GM18873 (cell line): ENCODE results near the gene SSR1.

Experiments
- ATAC-seq: cut with Tn5 transposase; IDR thresholded peaks from one replicate; pipeline ENCODE4 v1.9.1; 2021; ENCODE audit warnings: mild to moderate bottlenecking, moderate library complexity, moderate number of reproducible peaks; ENCODE audit not compliant: unreplicated experiment, low FRiP score

The SSR1 gene

GRCh38 chr6:7219310-7219709 lies 93.7 kb downstream of the SSR1 start:
- no peak for ATAC-seq

DNA sequence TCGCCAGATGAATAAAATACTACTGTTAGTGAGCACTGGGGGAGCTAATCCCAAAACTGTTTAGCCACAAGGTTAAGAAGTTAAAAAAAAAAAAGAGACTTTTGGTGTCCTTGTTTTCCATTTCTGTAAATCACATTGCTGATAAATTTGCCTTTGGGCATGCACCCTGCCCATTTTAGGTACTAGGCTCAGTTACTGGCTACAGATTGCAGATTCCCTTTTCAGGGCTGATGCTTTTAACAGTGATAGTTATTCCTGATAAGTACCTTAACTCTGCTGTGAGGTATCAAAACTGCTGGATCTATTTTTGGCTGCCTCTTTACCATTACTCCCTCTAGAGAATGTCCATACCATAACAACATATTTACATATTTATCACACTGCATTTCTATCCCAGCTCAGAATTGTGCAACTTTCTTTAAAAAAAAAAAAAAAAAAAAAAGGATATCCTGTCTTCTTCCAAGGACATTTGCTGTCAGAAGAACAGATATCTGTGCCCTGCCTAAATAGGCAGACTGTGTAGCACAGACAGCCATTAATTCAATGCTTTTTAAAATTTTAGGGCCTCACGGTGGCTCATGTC lies 94.5 kb downstream of the SSR1 start:
- no peak for ATAC-seq
